Pancreas (tissue), 10 donors: ENCODE measurements around the gene EEF1AKMT3. TPM values are rescaled to one million over a fixed set of nuclear protein-coding genes. Genes with fewer than 3 reads are reported as not detected.
A peak's percentile ranks its signal among the peaks of the same experiment; 100 is the strongest.

Source experiments
- ATAC-seq, 4 donors: fragments of 200-7000 bp; cut with Tn5 transposase; one replicate each; pipeline versions ENCODE4 v1.8.0 to v1.9.1; 2020; ENCODE audit warnings: mild to moderate bottlenecking in 4 of 4, moderate library complexity in 4 of 4
- DNase-seq, 6 donors: peaks; one replicate each; pipeline ENCODE4 v3.0.0-alpha.2; 2020
- FAIRE-seq: peaks from 2 replicates; lab custom pipeline; 2012; peaks lifted over from hg19 to GRCh38; lab: Jason Lieb, UNC
- H3K27ac ChIP-seq, 4 donors: fragments of 200-600 bp; sonication (generic); 1 replicate in 3 of 4; 2 replicates in 1 of 4; pipeline versions ENCODE4 v1.5.0 to v1.8.0; 2020
- H3K27me3 ChIP-seq, 4 donors: fragments of 200-600 bp; one replicate each; pipeline ENCODE4 v1.8.0; 2021
- H3K36me3 ChIP-seq, 3 donors: fragments of 200-600 bp; sonication (generic) in 1 of 3; one replicate each; pipeline versions ENCODE4 v1.5.0 to v1.8.0; 2020 to 2021
- H3K4me1 ChIP-seq, 3 donors: fragments of 200-600 bp; one replicate each; pipeline ENCODE4 v1.8.0; 2021
- H3K4me3 ChIP-seq, 4 donors: fragments of 200-600 bp; sonication (generic) in 2 of 4; one replicate each; pipeline versions ENCODE4 v1.5.0 to v1.8.0; 2020 to 2021
- H3K9me3 ChIP-seq, 4 donors: fragments of 200-600 bp; one replicate each; pipeline ENCODE4 v1.8.0; 2021
- CTCF ChIP-seq, 4 donors: fragments of 200-600 bp; sonication (generic) in 3 of 4; IDR thresholded peaks; one replicate each; pipeline versions ENCODE4 v1.5.0 to v1.8.0; 2021; ENCODE audit warnings: antibody characterized with exemption in 4 of 4
- WGBS, 2 donors: extraction: QIAGEN DNeasy Blood & Tissue Kit; methylation state at CpG; one replicate each; pipeline ENCODE4 v1.1.7; 2013; 5-methylcytosine and 5-hydroxymethylcytosine counted together
- intact Hi-C, 3 donors: fragments of 100-400 bp; cut with DNase I; formaldehyde crosslinking; loops; one replicate each; pipeline versions ENCODE4 v1.11.1 to v1.14.2; 2022
- polyA plus RNA-seq, 2 donors: library from polyadenylated mRNA; stranded (reverse); fragments of 200-250 nt; gene quantifications; one replicate each; pipeline ENCODE4 v1.2.3, GENCODE V29; 2013
- total RNA-seq, 6 donors: library from RNA; stranded (reverse); fragmentation: NEBNext Ultra II Directional in 4 of 6; extraction: Animal tissue kit (Norgen Biotek cat#: 25700) in 4 of 6; gene quantifications; one replicate each; pipeline versions ENCODE4 v1.2.1 to v1.2.4, GENCODE V29; 2021 to 2023
- donor health status: healthy with polysubstance abuse.
- donor health status: DM: no; HTN: no; CAD: no; lungs with moderate emphysema.
- donor health status: DM: no; HTN: no; CAD: no.
- donor health status: control.
- donor health status: control.
- donor health status: Bipolar disorder and iron deficiency.
- donor health status: DM: yes; HTN: yes; CAD: no.
- donor health status: DM: no; HTN: no; CAD: no.
- donor health status: DM: no; HTN: no; CAD: no.
- donor health status: DM: yes; HTN: yes; CAD: no.

The EEF1AKMT3 gene
- total and polyA plus RNA-seq, 8 donors = 3.7 to 20.8 (median 14.4) TPM

DNA sequence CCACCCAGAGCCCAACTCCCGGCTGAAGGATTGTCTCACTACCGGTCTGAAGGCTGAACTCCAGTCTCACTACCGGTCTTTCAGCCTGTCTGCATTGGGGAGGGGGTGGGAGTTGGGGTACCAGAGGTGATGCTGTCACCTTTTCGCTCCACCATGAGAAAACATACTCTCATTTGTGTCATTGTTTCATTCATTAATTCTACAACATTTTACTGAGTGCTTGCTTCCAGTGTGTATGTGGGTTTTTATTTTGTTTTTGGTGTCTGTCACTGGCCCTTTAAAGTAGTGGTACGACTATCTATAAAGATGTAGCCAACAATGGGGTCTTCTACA is 19.8 kb upstream of the EEF1AKMT3 start:
- TF ChIP-seq CTCF (IDR thresholded peaks at IDR 0.05) = no peak
- peak overlapping the region in 1 of 4 donors; percentile 77 for H3K4me3 ChIP-seq

GRCh38 chr12:57753756-57754337 is 18.6 kb upstream of the EEF1AKMT3 start:
- TF ChIP-seq CTCF (IDR thresholded peaks at IDR 0.05) = no peak
- Histone ChIP-seq H3K4me3 (no peak overlapping the region), H3K4me1 (peaks cover 0 to 15% (median 14%) of the 10 kb centered on the region in 3 donors), H3K27me3 (no peaks in the 10 kb centered on the region), H3K9me3 (no peaks in the 10 kb centered on the region), H3K36me3 (peaks cover 0 to 10% (median 7%) of the 10 kb centered on the region in 3 donors), H3K27ac (peak overlapping the region in 2 of 4 donors; percentile 57 to 63)
- no peak for DNase-seq
- FAIRE-seq = no peak
- intact Hi-C loops = no loop called here
- no peak for ATAC-seq
- WGBS, 2 donors = 28 to 35% methylated on average over 1 of the region's 1 CpG

More for the DNA sequence above, 19.8 kb upstream of the EEF1AKMT3 start:
- intact Hi-C loops = no loop called here
- DNase-seq (no peak), ATAC-seq (no peak), FAIRE-seq (no peak)
- no peaks in the 10 kb centered on the region for H3K9me3 ChIP-seq
- H3K27ac ChIP-seq = peak overlapping the region; percentile 46 to 72 (median 64)
- 0 to 1% methylated on average over 5 of the region's 5 CpGs for WGBS, 2 donors
- H3K36me3 ChIP-seq = peaks cover 0 to 21% (median 13%) of the 10 kb centered on the region in 3 donors
- H3K27me3 ChIP-seq = no peaks in the 10 kb centered on the region
- peaks cover 0 to 15% (median 14%) of the 10 kb centered on the region in 3 donors for H3K4me1 ChIP-seq

DNA sequence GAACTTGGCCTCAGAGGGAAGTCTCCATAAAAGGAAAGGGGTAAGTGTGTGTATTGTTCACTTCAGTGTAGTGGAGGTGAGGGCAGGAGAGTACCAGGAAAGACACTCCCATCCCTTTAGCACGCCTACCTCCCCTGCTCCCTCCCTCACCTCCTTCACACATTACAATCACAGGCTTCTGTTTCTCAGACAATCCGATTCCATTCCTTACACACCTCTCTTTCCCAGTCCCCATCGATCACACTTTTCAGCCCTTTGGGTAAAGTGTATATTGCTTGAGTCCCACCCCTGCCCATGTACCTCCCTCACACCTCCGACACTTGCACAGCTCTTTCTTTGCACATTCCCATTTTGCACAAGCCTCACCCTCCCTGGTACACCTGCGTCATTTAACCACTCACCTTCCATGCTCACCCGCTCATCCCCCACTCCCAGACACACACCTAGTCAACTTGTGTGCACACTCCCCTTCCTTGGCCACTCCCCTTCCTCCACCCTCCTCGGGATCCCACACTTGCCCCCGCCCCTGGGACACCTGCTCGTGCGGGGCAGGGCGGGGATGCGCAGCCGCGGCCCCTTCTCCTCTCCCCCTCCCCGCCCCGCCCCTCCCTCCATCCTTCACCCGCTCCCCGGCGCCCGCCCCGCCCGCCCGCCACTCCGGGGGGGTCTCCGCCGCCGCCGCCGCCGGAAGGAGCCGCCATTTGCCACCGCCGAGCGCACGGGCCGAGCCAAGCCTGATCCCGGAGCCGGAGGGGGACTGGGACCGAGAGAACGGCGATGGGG is 17.8 kb upstream of the EEF1AKMT3 start, which contains the start of gene MARCHF9:
Gene MARCHF9 (plus strand): TSS at position 693 of the 783 bp plus-strand sequence. CDS start 426 bp downstream, outside the sequence.
- intact Hi-C loops = no loop called here
- Histone ChIP-seq H3K27ac (peak within 1 kb of the TSS; percentile 42 to 63 (median 50)), H3K4me1 (peaks cover 0 to 15% (median 14%) of the 10 kb centered on the region in 3 donors), H3K9me3 (no peaks in the 10 kb centered on the region), H3K36me3 (peaks cover 0 to 6% (median 0%) of the 10 kb centered on the region in 3 donors), H3K27me3 (no peaks in the 10 kb centered on the region), H3K4me3 (peak within 1 kb of the TSS; percentile 57 to 75 (median 64))
- peak in 5 of 6 donors; percentile 73 to 83 (median 77) for DNase-seq
- no peak for TF ChIP-seq CTCF (IDR thresholded peaks at IDR 0.05)
- ATAC-seq = peak; percentile 10 to 41 (median 34)
- no peak for FAIRE-seq
- WGBS, 2 donors = 1% methylated on average over 29 to 41 of the region's 41 CpGs

DNA sequence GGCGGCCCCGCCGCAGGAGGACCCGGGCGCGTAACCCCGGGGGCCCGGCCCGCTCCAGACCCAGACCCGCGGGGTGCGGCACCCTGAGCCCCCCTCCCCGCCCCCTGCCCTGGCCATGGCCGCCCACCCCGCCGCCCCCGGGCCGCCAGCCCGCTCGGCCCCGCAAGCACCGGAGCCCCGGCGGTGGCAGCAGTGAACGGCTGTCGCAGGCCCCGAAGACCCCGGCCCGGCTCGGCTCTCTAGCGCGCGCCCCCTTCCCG is 17.3 kb upstream of the EEF1AKMT3 start:
- Histone ChIP-seq H3K36me3 (peaks cover 0 to 5% (median 0%) of the 10 kb centered on the region in 3 donors), H3K4me3 (peak overlapping the region; percentile 57 to 75 (median 64)), H3K27me3 (no peaks in the 10 kb centered on the region), H3K27ac (peak overlapping the region; percentile 35 to 63 (median 50)), H3K4me1 (peaks cover 0 to 15% (median 14%) of the 10 kb centered on the region in 3 donors), H3K9me3 (no peaks in the 10 kb centered on the region)
- DNase-seq (no peak), ATAC-seq (no peak), FAIRE-seq (no peak)
- intact Hi-C loops = no loop called here
- 0% methylated on average over 16 to 34 of the region's 34 CpGs for WGBS, 2 donors
- no peak for TF ChIP-seq CTCF (IDR thresholded peaks at IDR 0.05)
